ENCODE results near the gene IGF1R. TPM values are rescaled to one million over a fixed set of nuclear protein-coding genes. Genes with fewer than 3 reads are reported as not detected.

The IGF1R gene
- total RNA-seq, 1 experiment from 2014 or later, result 87.9 TPM

DNA sequence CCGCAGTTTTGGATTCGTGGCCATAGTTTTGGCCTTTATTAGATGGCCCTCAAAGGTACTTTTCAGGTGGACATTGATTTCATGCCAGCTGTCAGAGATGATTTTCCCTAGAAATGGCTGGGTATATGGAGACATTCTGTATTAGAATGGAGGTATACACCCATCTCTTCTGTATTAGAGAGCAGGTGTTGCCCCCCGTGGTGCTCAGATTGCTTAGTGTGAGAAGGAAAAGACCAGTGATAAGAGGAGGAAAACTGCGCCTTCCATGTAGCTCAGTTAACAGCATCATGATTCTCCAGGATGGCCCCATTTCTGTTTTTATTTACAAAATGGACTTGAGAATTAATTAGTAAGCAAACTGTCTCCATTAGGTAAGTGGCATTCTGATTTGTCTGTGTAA lies 145.9 kb downstream of the IGF1R start:
- in situ Hi-C loops (cut with HindIII; ENCODE audit: low pct_unique_long_range_greater_than_20kb, low sequenced_read_pairs), result no loop called here
- no peak for DNase-seq (ENCODE audit: low read depth)

DNA sequence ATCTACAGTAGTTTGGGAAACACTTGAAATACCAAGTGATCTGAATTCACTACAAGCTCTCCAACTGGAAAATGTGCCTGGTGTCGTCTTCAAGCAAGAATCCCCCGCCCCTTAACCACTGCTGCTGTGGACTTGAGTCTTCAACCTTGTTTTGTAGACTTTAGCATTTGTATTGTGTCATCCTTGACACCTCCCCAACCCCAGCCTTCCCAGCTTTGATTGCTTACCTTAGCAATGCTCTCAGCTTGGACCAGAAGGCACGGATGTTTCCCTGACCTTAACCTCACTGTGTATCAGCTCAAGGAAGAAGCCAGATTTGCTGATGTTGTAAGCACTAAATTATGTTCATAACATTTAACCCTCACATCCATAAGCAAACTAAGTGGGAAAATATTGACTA lies 146.4 kb downstream of the IGF1R start:
- DNase-seq (ENCODE audit: low read depth), result no peak
- in situ Hi-C loops (cut with HindIII; ENCODE audit: low pct_unique_long_range_greater_than_20kb, low sequenced_read_pairs), result no loop called here

DNA sequence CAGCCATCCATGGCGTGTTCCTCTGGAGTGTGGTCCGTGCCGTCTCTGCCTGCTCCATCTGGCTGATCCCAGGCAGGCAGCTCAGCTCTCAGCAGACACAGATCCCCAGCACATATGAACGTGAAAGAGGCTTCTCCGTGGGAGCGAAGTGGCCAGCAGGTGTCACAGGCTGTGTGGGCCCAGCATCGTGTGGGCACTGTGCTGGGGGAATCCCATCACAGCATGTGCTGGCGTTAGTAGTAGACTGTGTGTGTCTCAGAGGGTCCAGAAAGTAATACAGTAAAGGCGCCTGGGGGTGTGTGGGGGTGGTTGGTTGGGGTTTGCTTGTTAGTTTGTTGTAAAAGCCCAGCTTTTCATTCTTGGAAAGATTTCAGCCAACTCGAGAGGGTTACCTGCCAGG lies 147.6 kb downstream of the IGF1R start:
- DNase-seq (ENCODE audit: low read depth), result no peak
- in situ Hi-C loops (cut with HindIII; ENCODE audit: low pct_unique_long_range_greater_than_20kb, low sequenced_read_pairs), result no loop called here

DNA sequence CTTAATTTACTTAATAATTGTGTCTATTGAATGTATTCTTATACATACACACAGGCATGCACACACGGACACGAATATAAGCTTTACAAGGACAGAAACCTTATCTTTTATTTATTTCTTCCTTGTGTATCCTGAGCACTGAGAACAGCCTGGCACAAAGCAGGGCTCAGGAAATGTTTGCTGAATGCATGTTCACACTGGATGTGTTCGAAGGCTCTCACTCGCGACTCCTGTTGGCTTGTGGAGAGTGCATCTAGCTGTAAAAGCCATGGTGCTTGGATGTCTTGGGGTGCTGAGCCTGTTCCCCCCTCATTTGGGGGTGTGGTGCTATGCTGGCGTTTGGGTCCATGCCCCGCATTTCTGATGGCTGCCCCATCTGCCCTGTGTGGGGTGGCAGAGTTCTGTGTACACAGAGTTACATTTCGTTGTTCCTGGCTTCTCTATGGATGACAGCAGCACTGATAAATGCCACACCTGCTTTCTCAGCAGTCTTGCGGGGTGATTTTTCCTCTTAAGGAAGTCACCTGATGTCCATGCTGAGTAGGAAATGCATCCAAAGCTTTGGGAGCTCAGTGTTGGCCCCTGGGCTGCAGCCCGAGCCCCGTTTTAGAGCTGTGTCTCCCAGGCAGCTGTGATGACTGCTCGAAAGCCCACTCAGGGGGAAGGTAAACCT lies 148.5 kb downstream of the IGF1R start:
- no peak for DNase-seq (ENCODE audit: low read depth)
- in situ Hi-C loops (cut with HindIII; ENCODE audit: low pct_unique_long_range_greater_than_20kb, low sequenced_read_pairs), result no loop called here

DNA sequence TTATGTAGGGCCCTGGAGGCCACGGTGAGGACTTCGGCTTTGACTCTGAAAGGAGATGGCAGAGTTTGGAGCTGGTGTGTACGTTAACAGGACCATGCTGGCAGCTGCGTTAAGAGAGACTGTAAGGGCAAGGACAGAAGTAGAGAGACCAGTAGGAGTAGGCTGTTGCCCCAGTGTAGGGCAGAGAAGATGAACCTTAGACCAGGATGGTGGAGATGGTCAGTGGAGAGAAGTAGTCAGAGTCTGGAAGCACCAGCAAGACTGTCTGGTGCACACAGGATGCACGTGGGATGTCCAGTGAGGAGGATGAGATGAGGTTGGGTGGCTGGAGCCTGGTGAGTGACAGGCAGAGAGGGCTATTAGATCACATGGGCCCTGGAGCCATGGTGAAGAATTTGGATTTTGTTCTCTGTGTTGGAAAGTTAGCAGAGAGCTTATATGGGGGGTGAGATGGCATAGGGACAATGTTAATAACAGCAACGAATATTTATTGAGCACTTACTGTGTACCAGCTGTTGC lies 150.1 kb downstream of the IGF1R start:
- in situ Hi-C loops (cut with HindIII; ENCODE audit: low pct_unique_long_range_greater_than_20kb, low sequenced_read_pairs), result no loop called here
- DNase-seq (ENCODE audit: low read depth), result no peak

DNA sequence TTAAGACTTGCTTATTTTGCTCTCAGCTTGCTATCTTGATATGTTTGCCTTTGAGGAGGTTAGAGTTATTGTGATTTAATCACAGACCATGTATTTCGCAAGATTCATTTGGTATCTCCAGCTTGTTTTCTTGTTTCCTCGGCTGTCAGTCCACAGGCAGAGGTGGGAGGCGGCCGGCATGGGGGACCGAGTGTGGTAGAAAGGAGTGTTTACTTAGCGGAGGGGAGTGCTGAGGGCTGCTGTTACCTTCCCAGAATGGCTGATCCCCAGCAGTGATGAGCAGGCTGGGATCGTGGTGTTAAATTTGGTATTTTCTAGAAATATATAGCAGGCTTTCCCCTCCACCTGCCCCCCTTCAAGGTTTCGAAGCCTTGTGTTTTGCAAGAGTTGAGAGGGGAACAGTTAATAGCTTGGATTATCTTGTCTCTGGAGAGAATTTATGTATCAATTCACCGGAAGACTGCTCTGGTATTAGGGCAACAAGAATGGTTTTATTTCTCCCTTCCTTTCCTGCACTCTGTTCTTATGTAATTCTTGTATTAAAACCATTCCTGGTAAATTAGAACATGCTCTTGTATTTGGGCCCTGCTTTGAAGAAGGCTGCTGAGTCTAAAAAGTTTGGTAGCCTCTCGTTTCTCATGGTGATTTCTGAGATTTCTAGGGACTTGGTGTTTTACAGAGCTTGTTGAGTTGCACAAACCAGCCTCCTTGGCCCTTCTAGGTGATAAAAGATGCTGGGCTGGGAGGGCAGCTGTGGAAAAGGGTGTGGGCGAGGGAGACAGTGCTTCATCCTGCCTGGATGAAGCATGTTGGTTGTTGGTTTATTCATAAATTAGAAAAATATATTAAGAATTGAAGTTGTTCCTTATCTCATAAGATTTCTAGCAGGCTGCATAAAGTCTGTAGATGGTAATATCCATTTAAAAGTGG lies 151.4 kb downstream of the IGF1R start:
- peak; percentile 53 for DNase-seq (ENCODE audit: low read depth)
- in situ Hi-C loops (cut with HindIII; ENCODE audit: low pct_unique_long_range_greater_than_20kb, low sequenced_read_pairs), result no loop called here

- in situ Hi-C loops (cut with HindIII; ENCODE audit: low pct_unique_long_range_greater_than_20kb, low sequenced_read_pairs), result no loop called here
These were observed 152.3 kb downstream of the IGF1R start for GRCh38 chr15:98800437-98801233.

DNA sequence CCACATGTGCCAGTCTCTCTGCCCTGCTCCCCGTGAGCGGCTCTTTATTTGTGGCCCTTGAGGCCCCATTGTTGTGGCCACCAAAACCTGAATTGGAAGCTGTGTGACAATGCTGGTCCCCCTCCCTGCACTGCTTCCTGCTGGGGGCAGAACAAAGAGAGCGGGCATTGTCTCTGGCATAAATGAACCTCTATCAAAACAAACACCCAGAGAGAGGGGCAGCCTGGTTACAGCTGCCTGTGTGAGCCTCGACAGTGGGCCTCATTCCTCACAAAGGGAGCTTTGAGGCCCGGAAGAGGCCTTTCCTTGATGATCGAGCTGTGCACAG lies 152.9 kb downstream of the IGF1R start:
- no peak for DNase-seq (ENCODE audit: low read depth)
- in situ Hi-C loops (cut with HindIII; ENCODE audit: low pct_unique_long_range_greater_than_20kb, low sequenced_read_pairs), result no loop called here

More at GRCh38 chr15:98800437-98801233, 152.3 kb downstream of the IGF1R start:
- DNase-seq (ENCODE audit: low read depth), result peak; percentile 98

- DNase-seq (ENCODE audit: low read depth), result no peak
- in situ Hi-C loops (cut with HindIII; ENCODE audit: low pct_unique_long_range_greater_than_20kb, low sequenced_read_pairs), result no loop called here
These were observed 153.8 kb downstream of the IGF1R start for GRCh38 chr15:98802187-98802586.

GRCh38 chr15:98803228-98804056 lies 155.1 kb downstream of the IGF1R start:
- peak; percentile 65 for DNase-seq (ENCODE audit: low read depth)
- in situ Hi-C loops (cut with HindIII; ENCODE audit: low pct_unique_long_range_greater_than_20kb, low sequenced_read_pairs), result no loop called here

DNA sequence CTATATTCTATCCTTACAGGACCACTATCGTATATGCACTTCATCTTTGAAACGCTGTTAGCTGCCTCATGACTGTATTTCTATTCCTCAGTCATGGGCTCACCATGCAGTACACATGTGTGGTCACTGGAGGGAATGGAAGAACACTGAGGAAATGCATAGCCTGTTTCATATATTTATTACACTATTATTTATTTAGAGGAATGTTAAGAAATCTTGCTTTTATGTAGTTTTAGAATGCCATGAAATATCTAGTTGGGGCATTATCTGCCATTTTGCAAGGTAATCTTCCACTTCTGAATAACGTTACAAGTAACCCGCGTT lies 155.7 kb downstream of the IGF1R start:
- in situ Hi-C loops (cut with HindIII; ENCODE audit: low pct_unique_long_range_greater_than_20kb, low sequenced_read_pairs), result no loop called here
- no peak for DNase-seq (ENCODE audit: low read depth)

GRCh38 chr15:98805434-98806274 lies 157.3 kb downstream of the IGF1R start:
- in situ Hi-C loops (cut with HindIII; ENCODE audit: low pct_unique_long_range_greater_than_20kb, low sequenced_read_pairs), result no loop called here
- DNase-seq (ENCODE audit: low read depth), result no peak

DNA sequence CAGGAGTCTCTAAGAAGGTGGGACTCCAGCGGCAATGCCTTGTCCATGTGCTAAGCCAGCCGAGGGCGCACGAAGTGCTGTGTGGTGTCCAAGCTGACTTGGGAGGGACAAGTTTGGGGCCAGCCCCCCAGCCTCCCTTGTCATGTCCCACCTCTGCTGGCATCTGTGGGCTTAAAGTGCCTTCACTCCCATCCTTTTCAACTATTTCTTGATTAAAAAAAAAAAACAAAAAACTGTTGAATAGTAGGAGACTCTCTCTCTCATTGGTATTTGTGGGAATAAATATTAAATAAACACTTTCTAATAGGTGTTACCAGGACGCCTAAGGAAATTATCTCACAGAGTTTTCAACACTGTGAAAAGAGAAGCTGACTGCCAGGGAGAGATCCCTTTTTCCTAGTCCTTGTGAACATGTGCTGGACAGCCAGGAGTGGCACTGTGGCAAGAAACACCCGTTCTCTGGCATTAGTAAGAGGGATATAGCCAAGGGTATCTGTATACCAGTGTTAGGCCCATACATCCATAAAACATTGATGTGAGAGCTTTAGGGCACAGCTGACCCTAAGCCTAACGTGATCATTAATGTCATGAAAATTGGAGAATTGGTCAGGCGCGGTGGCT lies 158.0 kb downstream of the IGF1R start:
- in situ Hi-C loops (cut with HindIII; ENCODE audit: low pct_unique_long_range_greater_than_20kb, low sequenced_read_pairs), result no loop called here
- no peak for DNase-seq (ENCODE audit: low read depth)

- in situ Hi-C loops (cut with HindIII; ENCODE audit: low pct_unique_long_range_greater_than_20kb, low sequenced_read_pairs), result no loop called here
- no peak for DNase-seq (ENCODE audit: low read depth)
These were observed 158.9 kb downstream of the IGF1R start for GRCh38 chr15:98807262-98807661.

GRCh38 chr15:98809273-98809672 lies 160.9 kb downstream of the IGF1R start:
- DNase-seq (ENCODE audit: low read depth), result no peak
- in situ Hi-C loops (cut with HindIII; ENCODE audit: low pct_unique_long_range_greater_than_20kb, low sequenced_read_pairs), result no loop called here

- in situ Hi-C loops (cut with HindIII; ENCODE audit: low pct_unique_long_range_greater_than_20kb, low sequenced_read_pairs), result no loop called here
- no peak for DNase-seq (ENCODE audit: low read depth)
These were observed 164.5 kb downstream of the IGF1R start for GRCh38 chr15:98812716-98813446.

Data from Caki2 (cell line).